Measurements from ENCODE around the gene RCBTB1.

DNA sequence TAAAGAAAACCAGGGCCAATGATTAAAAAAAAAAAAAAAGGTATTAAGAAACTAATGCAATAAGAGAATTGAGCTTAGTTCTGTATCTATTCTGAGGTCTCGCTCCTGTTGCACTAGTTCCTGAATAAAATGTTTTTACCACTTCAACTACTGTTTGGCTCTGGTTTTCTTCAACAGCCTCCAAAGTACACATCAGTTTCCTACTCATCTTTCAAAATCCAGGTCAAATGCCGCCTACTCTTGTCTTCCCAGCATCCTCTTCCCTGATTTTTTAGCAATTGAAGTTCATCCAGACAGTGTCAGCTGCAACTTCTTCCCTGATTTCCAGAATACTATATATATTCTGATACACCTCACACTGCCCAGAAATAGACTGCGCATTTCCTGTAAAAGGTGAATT, 1.4 kb upstream of the RCBTB1 start:
- TF ChIP-seq TAF1 (IDR thresholded peaks at IDR 0.05; ENCODE audit: borderline replicate concordance, insufficient read depth, low read length) (no peak), POLR2AphosphoS5 (IDR thresholded peaks at IDR 0.05; ENCODE audit: low read depth, low read length) (no peak), REST (IDR thresholded peaks at IDR 0.05; ENCODE audit: insufficient read depth in 1 of 2, low read depth in 2 of 2, low read length in 2 of 2) (no peak), FOXP2 (optimal IDR thresholded peaks at IDR 0.05; ENCODE audit: borderline replicate concordance, extremely low read depth, extremely low read length, insufficient read depth) (no peak)
